ENCODE results near the gene CCNH. TPM values are rescaled to one million over a fixed set of nuclear protein-coding genes. Genes with fewer than 3 reads are reported as not detected.

The CCNH gene
- total RNA-seq, 1 experiment from 2014 or later = 151 TPM

DNA sequence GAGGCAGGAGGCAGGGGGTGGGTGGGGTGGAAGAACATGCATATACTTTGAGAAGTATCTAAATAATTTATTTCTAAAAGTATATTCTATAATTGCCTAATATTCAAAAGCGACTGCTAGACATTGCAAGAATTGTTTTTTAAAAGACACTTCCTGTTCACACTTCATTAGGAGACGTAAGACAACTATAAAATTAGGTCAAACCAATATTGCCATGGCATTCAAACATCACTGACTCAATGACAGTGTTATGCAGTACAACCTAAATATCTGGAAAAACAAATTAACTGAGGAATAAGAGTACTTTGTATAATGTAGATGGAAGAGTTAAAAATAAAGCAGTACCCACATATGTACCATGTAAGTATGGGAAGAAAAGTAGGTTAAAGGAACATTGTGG, 4.5 kb downstream of the CCNH start:
- DNase-seq (ENCODE audit: low read depth, low spot score) = no peak
- in situ Hi-C loops (cut with HindIII; ENCODE audit: low pct_unique_long_range_greater_than_20kb, low sequenced_read_pairs) = no loop called here

DNA sequence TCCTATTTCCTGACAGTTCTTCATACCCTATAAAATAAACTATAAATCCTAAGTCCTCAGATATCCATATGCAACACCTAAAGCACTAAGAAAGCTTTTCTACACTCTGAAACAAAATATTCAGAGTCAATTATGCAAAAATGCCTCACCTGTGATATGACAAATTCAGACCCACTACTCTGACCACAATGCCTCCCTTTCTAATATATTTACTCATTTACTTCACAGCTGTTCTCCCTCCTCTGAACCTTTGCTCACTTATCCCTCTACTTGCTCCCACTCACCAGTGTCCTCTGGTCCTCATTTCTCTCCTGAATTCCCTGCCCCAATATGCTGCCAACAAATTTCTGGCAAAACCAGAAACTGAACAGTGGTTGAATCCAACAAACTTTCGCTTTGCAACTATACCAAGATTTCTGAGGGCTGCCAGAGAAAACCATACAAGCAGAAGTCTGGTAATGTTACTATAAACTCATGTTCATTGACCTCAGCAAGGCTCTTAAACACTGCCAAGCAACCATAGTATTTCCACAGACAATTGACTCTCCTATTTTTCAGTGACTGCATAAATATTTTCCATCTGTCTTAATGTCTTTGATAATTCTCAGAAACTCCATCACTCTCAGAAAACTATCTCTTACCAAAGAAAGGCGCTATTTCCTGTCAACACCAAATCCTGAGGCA, 7.1 kb downstream of the CCNH start:
- DNase-seq (ENCODE audit: low read depth, low spot score) = no peak
- in situ Hi-C loops (cut with HindIII; ENCODE audit: low pct_unique_long_range_greater_than_20kb, low sequenced_read_pairs) = no loop called here

DNA sequence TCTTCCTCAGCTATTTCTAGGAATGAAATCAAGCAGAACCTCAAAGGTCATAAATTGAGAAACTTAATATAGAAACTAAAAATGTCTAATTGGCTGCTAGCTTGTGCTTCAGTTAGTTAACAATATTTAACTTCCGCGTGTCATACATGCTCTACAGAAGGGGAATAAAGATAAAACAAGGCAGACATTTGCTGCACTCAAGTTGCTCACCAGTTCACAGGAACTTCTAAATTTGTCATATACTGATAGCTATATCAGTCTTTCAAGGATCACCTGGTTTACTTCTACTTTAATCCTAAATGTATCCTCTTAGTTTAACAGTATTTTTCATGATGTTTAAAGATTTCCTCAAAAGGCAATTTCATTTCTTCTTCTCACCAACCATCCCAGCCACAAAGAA, 8.4 kb downstream of the CCNH start:
- no peak for DNase-seq (ENCODE audit: low read depth, low spot score)
- in situ Hi-C loops (cut with HindIII; ENCODE audit: low pct_unique_long_range_greater_than_20kb, low sequenced_read_pairs) = no loop called here

DNA sequence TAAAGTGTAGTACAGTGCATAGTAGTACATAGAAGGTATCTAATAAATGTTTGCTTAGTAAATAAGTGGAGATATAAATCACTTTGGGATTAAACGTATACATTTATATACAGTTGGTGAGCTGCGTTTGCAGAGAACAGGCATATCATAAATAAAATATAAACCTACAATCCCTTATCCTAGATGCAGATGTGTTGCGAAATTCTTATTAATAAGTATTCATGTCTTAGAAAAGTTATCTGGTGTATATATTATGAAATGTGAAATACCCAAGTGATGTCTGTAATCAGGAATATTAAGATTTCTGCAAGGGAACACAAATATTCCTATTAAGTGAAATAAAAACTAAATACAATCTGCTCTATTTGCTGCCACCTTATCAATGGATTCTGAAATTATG, 8.8 kb downstream of the CCNH start:
- no peak for DNase-seq (ENCODE audit: low read depth, low spot score)
- in situ Hi-C loops (cut with HindIII; ENCODE audit: low pct_unique_long_range_greater_than_20kb, low sequenced_read_pairs) = no loop called here

DNA sequence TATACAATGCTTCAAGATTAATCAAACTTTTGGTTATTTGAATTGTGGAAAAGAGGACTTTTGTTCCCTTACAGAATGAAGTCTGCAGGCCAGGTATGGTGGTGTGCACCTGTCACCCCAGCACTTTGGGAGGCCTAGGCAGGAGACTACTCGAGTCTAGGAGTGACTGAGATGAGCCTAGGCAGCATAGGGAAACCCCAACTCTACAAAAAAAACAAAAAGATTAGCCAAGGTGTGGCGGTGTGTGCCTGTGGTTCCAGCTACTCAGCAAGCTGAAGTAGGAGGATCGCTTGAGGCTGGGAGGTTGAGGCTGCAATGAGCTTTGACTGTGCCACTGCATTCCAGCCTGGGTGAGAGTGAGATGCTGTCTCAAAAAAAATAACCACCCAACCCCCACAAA, 9.3 kb downstream of the CCNH start:
- in situ Hi-C loops (cut with HindIII; ENCODE audit: low pct_unique_long_range_greater_than_20kb, low sequenced_read_pairs) = no loop called here
- DNase-seq (ENCODE audit: low read depth, low spot score) = no peak

DNA sequence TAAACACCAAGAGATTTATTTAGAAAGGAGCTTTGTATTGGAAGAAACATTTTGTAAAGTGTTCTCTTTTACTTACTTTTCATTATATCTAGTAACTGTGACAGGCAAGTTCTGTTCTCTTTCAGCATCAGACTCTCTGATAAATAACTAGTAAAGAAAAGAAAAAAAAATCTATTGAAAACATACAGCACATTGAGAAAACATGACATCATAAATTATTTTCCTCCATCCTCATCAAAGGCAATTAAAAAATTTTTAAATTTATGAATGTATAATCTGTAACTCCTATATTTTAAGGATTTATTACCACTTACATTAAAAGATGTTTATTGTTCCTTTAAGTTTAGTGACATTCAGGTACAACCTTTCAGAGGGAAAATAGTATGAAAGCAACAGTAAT, 11.1 kb downstream of the CCNH start:
- in situ Hi-C loops (cut with HindIII; ENCODE audit: low pct_unique_long_range_greater_than_20kb, low sequenced_read_pairs) = no loop called here
- DNase-seq (ENCODE audit: low read depth, low spot score) = no peak

DNA sequence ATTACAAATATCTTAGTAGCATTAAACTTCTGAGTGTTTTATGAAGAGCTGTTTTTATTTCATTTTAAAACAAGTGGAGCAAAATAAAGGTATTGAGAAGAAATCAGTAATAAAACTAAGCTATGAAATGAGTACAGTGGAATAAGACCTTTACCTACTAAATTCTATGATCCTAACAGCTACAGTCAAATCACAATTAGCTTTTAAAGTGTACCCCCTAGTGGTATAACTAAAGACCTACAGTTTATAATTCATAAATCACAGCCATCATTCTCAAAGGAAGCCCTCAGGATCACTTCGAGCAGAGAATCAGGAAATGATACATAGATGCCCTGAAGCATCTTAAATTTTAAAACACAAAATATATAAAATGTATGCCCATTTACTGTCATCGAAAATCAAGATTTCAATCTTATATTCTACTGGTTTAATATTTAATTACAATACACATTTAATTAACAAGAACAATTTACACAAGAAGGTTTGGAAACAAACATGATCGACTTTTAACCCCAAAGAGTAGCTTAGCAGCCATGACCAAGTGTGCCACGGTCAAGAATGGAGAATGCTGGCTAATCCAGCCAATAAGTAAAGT, 12.3 kb downstream of the CCNH start:
- DNase-seq (ENCODE audit: low read depth, low spot score) = peak; percentile 63
- in situ Hi-C loops (cut with HindIII; ENCODE audit: low pct_unique_long_range_greater_than_20kb, low sequenced_read_pairs) = no loop called here

DNA sequence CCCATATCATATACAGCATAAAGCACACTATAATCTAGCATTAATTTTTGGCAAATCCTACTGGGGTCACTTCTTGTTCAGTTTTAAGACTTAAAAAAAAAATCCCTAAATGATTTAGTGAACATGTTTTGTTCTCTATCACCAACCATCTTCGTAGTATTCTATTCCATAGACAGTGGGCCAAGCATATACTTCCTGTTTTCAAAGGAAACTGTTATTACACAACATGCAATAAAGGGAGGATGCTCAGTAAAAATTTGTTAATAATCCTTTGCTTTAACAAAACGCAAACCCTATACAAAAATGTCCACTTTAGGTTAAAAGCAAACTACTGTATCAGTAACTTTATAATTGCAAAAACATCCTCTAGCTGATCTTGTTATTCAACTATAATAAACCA, 13.0 kb downstream of the CCNH start:
- no peak for DNase-seq (ENCODE audit: low read depth, low spot score)
- in situ Hi-C loops (cut with HindIII; ENCODE audit: low pct_unique_long_range_greater_than_20kb, low sequenced_read_pairs) = no loop called here

DNA sequence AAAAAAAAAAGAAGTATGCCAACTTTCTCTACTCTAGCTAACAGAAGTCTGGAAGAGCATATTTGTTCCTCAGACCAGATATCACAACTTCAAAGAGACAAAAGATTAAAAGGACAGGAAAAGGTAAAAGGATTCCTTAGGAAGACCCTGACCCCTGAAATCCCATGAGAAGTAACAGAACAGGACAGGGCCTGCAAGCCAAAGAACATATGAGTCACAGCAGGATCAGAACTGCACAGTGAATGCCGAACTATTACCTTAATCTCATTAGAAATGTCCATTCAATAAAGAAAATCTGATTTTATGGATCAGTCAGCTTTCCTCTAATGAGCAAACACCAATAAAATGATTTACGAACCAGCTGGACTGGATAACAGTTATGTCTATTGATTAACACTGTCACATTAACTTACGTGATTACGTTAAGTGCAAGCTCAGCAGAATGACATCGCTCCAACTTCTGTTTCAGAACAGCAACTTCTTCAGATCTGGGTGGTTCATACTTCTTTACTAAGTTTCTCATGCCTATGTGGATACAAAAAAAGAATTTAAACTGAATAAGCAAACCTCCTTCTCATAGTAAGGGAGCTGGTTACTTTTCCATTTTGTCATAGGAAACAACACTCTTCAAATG, 13.6 kb downstream of the CCNH start:
- DNase-seq (ENCODE audit: low read depth, low spot score) = no peak
- in situ Hi-C loops (cut with HindIII; ENCODE audit: low pct_unique_long_range_greater_than_20kb, low sequenced_read_pairs) = no loop called here

DNA sequence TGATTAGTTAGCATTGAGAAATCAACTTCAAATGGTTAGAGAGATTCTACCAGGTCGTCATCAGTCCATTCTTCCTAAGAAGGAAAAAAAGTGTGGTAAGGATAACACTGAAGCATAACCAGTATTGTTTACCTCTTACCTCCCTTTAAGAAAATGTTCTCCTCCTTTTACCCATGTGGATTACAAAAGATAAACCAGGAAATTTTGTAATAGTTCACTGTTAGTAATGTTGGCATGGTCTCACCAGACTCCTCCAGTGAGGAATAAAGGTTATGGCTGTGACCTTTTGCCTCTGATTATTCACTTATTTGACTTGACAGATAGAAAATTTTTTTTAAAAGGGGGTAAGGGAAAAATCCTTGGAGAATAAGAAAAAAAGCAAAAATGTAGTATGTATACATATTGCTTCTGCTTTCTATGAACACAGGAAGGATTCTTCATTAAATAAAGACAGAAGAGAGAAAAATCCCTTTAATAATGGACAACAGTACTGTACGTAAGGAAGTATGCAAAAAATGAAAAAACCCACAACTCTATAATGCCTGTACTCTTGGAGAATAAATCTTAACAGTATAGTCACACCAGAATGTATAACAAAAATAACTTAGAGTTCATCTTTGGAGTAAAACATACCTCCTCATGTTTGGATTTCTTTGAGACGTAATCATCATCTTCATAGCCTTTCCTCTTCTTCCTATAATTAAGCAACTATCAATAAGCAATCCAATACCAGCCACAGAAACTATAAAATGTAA, 18.1 kb downstream of the CCNH start:
- in situ Hi-C loops (cut with HindIII; ENCODE audit: low pct_unique_long_range_greater_than_20kb, low sequenced_read_pairs) = no loop called here
- DNase-seq (ENCODE audit: low read depth, low spot score) = no peak

DNA sequence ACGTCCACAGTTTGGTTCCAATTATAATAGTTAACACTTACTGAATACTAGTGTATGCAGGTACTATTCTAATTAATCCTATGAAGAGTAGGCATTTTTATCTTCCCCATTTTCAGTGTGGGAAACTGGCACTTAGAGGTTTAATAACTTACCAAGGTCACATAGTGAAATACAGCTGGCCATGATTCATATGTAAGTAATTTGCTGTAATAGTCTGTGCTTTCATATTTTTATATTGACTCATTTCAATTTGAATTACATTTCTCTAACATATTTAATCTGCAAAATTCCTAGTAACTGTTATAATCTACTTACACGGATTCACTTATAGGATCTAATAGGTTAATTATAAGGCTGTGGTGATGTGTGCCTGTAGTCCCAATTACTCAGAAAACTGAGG, 19.4 kb downstream of the CCNH start:
- in situ Hi-C loops (cut with HindIII; ENCODE audit: low pct_unique_long_range_greater_than_20kb, low sequenced_read_pairs) = no loop called here
- DNase-seq (ENCODE audit: low read depth, low spot score) = no peak

DNA sequence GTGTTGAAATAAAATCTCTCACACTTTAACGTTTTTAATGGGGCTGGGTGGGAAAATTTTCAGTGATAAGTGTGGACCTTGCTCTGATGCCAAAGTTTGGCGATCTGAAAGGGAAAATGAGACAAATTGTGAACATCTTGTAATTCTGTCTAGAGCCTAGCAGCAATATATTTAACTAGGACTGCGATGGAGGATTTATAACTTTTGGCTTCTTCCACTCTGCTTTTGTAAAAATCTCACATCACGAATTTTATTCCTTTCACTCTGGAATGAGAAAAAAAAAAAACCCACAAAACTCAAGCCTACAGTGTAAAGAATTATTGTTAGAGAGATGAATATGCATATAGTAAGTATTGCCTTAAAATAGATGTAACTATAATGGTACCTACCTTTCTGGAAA, 19.9 kb downstream of the CCNH start:
- in situ Hi-C loops (cut with HindIII; ENCODE audit: low pct_unique_long_range_greater_than_20kb, low sequenced_read_pairs) = no loop called here
- no peak for DNase-seq (ENCODE audit: low read depth, low spot score)

DNA sequence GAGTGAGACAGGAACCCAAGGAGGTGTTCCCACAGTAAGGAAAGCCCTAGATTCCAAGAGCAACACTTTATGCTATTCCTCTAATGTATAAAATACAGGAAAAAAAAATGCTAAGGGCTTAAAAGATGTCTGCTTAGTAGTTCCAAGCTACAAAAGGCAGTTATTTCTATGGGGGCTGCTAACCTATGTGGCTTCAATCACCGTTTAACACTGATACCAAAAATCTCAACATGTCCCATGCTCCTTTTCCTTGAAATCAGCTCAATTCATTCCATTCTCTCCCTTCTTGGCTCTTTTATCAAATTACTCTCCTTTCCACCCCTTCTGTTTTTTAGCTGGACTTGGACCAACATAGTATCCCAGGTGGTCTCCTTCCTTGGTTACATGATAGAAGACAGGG, 20.6 kb downstream of the CCNH start:
- no peak for DNase-seq (ENCODE audit: low read depth, low spot score)
- in situ Hi-C loops (cut with HindIII; ENCODE audit: low pct_unique_long_range_greater_than_20kb, low sequenced_read_pairs) = no loop called here

DNA sequence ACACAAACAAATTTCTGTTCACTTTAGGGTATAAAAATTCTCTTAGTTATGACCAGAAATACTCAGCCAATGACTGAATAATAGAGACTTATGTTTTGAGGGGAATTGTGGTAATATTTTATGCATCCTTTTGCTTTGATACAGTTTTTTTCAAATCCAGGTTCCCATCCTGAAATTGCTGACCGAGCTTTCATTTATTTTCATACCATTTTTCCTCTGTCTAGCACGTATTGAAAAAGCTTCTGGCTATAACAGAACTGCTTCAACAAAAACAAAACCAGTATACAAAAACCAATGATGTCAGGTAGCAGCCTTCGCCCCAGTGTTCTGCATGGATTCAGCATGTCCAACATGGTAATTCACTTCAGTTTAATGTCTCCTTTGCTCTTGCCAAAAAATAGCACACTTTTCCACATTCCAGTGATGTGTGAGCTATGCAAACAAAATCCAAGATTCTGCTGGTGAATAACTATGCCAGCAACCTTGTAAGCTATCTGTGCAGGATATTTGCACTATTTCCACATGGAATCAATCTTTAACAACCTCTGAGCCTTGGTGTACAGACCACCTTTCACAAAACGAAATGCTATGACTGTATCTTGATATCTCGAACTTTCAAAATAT, 22.0 kb downstream of the CCNH start:
- in situ Hi-C loops (cut with HindIII; ENCODE audit: low pct_unique_long_range_greater_than_20kb, low sequenced_read_pairs) = no loop called here
- DNase-seq (ENCODE audit: low read depth, low spot score) = no peak

DNA sequence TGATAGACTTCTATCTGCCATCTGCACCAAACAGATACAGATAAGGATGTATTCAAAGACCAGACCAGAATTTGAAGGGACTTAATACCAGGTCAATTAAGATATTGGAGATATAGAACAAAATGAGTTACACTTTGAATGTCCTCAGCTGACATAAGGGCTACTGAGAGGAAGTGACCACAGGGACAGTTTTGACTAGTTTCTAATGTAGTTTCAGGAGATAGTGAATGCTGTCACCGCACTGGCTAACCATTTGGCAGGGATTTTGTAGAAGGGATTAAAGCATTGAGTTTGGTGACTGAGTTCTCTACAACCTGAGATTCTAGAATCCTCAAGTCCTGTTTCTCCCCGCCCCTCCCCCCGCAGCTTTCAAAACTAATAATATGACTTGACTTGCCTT, 22.7 kb downstream of the CCNH start:
- in situ Hi-C loops (cut with HindIII; ENCODE audit: low pct_unique_long_range_greater_than_20kb, low sequenced_read_pairs) = no loop called here
- DNase-seq (ENCODE audit: low read depth, low spot score) = no peak

DNA sequence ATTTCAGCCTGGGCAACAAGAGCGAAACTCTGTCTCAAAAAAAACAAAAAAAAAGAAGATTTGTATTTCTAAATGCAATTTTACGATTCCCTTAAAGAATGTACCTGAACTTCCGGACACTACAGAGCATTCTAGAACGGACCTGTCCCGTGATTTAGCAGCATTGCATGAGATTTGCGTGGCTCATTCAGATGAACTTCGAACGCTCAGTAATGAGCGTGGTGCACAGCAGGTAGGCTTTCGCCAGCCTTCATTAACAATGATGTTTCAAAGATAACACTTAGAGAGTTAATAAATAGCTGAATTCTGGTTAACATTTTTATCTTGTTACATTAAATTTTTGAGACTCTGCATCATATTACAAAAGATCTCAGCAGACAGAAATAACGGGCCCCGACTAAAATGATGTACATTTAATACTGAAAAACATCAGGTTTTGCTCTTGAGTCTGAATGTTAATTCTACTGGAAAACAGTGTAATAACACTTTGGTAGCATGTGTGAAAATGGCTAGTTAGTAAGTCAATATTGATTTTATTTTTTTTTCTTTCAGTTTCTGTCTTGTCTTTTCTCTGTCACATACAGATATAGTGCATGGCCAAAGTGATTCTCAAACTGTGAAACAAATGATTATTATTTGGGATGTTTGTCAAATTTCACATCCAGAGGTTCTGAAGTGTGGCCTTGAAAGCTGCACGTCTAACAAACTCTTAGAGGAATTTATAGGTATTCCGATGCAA, 23.3 kb downstream of the CCNH start:
- in situ Hi-C loops (cut with HindIII; ENCODE audit: low pct_unique_long_range_greater_than_20kb, low sequenced_read_pairs) = no loop called here
- no peak for DNase-seq (ENCODE audit: low read depth, low spot score)

DNA sequence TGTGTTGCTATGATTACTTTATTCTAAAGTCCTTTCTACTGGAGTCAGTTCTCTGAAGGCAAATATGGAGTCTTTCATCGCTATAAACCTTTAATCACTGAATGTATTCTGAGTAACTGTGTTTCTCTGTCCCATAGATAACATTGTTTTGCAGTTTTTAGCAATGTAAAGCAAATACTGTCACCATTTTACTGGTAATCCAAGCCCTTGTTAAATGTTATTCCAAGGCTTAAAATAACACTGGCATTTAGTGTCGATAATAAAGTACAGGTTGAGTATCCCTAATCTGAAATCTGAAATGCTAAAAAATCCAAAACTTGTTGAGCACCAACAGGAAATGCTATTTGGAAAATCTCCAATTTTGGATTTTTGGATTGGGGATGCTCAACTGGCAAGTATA, 24.6 kb downstream of the CCNH start:
- in situ Hi-C loops (cut with HindIII; ENCODE audit: low pct_unique_long_range_greater_than_20kb, low sequenced_read_pairs) = no loop called here
- no peak for DNase-seq (ENCODE audit: low read depth, low spot score)

DNA sequence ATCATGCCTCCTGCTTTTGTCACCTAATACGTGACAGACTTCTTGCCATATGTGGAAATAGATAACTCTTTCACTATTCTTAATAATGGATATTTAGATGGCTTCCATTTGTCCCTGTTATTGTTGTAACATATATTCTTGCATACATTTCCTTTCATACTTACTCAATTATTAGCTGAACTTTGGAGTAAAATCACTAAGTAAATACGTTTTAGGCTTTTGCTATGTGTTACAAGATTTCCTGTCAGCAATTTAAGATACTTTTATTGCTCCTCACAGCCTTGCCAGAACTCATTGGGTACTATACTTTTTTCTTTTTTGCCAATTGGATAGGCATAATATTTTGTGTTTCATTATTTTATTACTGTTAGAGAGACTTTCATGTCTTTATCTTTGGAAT, 26.9 kb downstream of the CCNH start:
- in situ Hi-C loops (cut with HindIII; ENCODE audit: low pct_unique_long_range_greater_than_20kb, low sequenced_read_pairs) = no loop called here

More for the DNA sequence above, 26.9 kb downstream of the CCNH start:
- DNase-seq (ENCODE audit: low read depth, low spot score) = no peak

Measured in SK-MEL-5 (cell line).